A673 (cell line): ENCODE measurements around the gene PLLP.

Experiments used
- EZH2 ChIP-seq: fragments of 200-600 bp; sonication (generic); IDR thresholded peaks from 2 replicates; pipeline ENCODE4 v1.6.1; 2017; ENCODE audit warnings: borderline replicate concordance, low read depth, mild to moderate bottlenecking, mixed read lengths, antibody characterized with exemption, low read length; ENCODE audit not compliant: poor library complexity, severe bottlenecking
- TF ChIP-seq, protein P1 (sequence below): fragments of 300-800, 200-600 bp; sonication (generic); conservative IDR thresholded peaks from 2 replicates; pipeline ENCODE4 v1.5.1; 2017; ENCODE audit warnings: low read depth, mild to moderate bottlenecking, antibody characterized with exemption, low read length, moderate library complexity, mixed read lengths

DNA sequence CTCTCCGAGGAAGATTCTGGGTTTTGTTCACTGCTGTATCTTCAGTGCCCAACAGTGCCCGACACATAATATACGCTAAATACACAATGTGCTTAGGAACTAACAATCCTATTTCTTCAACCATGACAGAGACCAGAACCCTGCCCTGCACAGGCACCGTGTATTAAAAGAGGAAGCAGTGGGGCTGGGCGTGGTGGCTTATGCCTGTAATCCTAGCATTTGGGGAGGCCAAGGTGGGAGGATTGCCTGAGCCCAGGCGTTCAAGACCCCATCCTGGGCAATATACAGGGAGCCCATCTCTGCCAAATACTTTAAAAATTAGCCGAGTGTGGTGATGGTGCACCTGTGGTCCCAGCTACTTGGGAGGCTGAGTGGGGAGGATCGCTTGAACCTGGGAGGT is 20.1 kb downstream of the PLLP start:
- TF ChIP-seq, protein P1, sequence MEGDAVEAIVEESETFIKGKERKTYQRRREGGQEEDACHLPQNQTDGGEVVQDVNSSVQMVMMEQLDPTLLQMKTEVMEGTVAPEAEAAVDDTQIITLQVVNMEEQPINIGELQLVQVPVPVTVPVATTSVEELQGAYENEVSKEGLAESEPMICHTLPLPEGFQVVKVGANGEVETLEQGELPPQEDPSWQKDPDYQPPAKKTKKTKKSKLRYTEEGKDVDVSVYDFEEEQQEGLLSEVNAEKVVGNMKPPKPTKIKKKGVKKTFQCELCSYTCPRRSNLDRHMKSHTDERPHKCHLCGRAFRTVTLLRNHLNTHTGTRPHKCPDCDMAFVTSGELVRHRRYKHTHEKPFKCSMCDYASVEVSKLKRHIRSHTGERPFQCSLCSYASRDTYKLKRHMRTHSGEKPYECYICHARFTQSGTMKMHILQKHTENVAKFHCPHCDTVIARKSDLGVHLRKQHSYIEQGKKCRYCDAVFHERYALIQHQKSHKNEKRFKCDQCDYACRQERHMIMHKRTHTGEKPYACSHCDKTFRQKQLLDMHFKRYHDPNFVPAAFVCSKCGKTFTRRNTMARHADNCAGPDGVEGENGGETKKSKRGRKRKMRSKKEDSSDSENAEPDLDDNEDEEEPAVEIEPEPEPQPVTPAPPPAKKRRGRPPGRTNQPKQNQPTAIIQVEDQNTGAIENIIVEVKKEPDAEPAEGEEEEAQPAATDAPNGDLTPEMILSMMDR = no peak
- no peak for TF ChIP-seq EZH2
